HG03378 (cell line): Measurements from ENCODE around the gene ZBED1.
"Not testable (repeated sequence)": the region's sequence is repeated elsewhere in the genome, so short reads cannot be mapped to it uniquely, and the experiment has no call there.

Source experiments
- ATAC-seq: cut with Tn5 transposase; IDR thresholded peaks from one replicate; pipeline ENCODE4 v1.9.1; 2021; ENCODE audit warnings: mild to moderate bottlenecking, moderate library complexity; ENCODE audit not compliant: unreplicated experiment

The ZBED1 gene

DNA sequence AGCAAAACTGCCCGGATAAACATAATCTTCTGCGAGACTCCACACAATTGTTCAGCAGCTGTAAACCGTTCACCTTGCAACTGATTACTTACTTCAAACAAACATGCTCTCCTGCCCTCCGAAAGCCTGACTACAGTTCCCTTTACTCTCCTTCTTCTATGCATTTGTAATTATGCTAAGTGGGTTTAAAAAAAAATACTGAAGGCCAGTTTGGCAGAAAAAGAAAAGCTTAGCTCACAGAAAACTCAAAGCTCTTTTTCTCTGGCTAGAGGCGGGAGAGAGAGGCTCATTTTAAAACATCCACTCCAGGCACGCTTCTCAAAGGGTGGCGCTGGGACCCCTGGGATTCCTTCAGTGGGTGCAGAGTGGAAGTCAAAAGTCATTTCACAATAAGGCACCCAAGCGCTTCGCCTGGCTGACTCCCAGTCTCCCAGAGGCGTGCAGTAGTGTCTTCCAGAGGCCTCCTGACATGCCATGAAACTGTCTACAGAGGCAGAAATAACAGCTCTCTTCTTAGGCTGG lies 1.9 kb downstream of the ZBED1 start:
- ATAC-seq: no peak

DNA sequence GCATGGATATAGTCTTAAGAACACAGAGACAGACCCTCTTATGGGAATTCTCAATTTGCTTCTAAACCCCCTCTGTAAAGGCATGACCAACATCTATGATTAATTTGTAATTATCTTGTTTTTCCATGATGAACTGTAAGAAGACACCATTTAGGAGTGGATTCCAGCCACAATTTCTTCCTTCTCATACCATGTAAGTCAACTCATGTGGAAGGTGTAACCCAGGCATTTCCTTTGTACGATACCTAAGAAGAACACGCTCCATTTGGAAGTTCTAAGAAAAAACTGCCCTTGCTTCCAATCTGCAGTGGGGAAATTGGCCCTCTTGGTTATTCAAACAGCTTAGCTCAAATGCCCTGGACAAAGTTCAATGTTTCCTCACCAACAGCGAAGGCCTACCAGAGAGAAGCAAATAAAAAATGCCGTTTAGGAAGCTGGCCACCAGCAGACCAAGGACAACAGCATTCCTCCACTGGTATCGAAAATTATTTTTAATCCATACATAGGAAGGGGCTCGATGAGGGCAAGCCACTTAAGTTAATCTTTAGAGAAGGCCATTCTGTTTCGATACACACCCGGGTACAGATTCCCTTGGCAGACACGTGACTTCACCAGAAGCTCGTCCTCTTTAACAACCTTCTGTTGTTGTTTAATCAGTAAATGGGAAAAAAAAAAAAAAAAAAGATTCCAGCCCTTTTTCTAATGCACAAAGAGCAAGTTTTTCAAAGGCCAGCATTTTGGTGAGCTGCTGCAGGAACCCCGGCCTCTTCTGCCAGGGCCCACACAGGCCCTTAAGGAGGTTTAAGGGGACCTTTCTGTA lies 2.6 kb downstream of the ZBED1 start:
- ATAC-seq: no peak

GRCh38 chrX:2495595-2495994 lies 5.2 kb downstream of the ZBED1 start:
- ATAC-seq: no peak

- ATAC-seq: no peak
Measured at GRCh38 chrX:2492531-2493218, 8.1 kb downstream of the ZBED1 start.

- ATAC-seq: no peak
Measured at GRCh38 chrX:2490634-2491033, 10.1 kb downstream of the ZBED1 start.

- ATAC-seq: no peak
Measured at GRCh38 chrX:2489446-2490445, 11.0 kb downstream of the ZBED1 start.

- no peak for ATAC-seq
Measured at GRCh38 chrX:2488621-2489285, 12.0 kb downstream of the ZBED1 start.

DNA sequence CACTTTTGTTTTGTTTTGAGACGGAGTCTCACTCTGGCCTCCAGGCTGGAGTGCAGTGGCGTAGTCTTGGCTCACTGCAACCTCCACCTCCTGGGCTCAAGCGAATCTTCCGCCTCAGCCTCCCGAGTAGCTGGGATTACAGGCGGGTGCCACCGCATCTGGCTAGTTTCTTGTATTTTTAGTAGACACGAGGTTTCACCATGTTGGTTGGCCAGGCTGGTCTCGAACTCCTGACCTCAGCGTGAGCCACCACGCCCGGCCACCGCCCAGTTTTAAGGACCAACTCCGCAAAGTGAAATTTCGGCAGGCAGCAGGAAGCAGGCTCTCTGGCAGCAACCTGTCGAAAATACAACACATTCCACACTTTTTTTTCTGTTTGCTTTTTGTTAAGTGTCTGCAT lies 13.4 kb downstream of the ZBED1 start:
- no peak for ATAC-seq

DNA sequence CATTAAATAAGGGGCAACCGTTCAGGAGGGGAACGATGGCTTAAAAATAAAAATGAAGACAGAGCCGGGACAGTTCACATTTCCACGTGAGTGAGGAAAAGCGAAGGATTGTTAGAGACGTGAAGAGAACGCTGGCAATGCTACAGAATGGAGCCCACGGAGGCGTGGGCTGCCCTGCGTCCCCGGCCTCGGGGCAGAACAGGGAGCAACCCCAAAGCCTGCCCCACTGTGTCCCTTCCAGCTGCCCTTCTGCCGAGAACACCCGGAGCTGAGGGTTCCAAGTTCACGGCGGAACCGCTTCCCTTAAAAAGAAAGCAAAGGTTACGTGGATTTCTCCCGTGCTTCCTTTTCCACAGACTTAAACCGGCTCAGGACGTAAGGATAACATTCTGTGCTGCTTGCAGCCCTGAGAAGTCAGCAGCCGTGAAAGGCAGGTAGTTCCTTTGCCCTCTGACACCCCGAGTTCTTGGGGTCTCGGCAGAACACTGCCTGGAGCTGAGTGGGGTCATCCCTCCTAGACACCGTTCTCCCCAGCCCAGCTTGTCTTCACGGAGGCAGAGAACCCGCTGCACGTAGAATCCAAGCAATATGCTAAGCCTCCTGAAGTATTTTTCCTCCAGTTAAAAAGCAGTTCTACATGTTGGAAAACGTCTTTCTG lies 14.2 kb downstream of the ZBED1 start:
- ATAC-seq: no peak

DNA sequence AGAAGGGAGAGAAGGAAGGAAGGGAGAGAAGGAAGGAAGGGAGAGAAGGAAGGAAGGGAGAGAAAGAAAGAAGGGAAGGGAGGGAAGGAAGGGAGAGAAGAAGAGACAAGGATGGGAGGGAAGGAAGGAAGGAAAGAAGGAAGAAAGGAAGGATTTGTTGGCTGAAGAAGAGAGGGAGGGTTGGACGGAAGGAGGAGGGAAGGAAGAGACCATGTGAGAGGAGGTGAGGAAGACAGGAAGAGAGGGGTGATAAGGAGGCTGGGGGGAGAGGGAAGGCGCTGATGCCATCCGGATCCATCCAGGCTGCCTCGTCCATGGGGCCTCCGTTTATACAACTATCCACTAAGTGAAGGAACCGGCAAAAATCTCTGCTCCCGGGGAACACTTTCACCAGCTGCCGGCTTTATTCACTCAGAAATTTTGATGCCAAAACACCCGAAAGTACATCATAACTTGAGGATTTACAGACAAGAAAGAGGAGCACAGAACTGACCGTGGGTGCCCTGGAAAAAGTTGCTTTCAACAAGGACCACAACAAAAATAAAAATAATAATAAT lies 14.9 kb downstream of the ZBED1 start:
- ATAC-seq: no peak

DNA sequence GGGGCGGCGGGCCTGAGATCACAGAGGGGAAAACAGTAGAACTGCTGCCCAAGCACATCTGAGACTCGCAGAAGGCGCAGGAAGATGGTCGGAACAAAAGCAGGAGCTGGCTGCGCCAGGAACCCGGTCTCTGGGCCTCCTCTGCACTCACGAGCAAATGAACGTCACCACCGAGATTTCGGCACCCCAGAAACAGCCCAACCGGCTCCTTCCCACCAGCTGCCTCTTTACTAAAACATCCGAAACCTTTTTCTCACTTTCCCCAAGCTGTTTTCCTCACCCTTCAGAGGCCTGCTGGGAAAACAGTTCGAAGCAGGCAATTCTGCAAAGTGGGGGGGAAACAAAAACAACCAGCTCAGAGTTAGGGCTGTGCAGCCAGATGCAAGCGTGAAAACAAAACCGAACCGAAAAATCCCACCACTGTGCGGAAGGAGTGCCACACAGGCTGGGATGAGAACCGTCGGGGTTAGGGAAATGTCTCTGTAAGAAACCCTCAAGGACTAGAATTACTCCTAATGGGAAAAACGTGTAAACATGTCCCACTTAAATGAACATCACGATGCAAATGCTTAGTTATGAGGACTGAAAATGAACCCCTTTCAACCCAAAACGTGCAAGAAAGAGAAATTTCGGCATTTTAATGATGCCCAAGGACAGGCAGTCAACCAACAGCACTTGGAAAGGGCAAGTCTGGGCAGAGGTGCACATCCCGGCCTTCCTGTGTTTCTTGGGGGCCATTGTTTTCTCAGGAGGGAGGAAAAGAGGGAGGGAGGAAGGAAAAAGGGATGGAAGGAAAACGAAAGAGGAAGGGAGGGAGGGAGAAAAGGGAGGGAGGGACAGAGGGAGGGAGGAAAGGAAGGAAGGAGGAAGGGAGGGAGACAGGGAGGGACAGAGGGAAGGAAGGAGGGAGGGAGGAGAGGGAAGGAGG lies 15.8 kb downstream of the ZBED1 start:
- no peak for ATAC-seq

GRCh38 chrX:2484256-2484655 lies 16.5 kb downstream of the ZBED1 start:
- no peak for ATAC-seq

DNA sequence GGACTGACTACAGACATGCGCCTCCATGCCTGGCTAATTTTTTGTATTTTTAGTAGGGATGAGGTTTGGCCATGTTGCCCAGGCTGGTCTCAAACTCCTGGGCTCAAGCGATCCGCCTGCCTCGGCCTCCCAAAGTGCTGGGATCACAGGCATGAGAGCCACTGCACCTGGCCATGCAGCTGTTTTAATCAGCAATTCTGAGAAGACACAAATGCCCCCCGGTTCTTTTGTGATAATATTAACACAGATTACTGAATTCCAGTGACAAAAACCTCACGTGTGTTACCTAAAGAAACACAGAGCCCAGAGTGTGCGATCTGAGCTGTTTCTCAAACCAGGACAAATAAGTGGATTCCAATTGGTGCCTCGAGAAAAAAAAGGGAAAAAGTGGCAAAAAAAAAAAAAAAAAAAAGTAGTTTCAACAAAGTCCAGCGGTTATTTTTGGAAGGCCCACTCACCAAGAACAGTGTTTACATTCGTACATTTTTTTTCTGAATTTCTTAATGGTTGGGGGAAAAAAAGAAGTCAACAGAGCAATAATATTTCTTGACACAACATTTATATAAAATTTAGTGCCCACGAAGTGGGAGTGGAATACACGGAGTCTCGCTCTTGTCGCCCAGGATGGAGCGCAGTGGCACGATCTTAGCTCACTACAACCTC lies 17.2 kb downstream of the ZBED1 start:
- ATAC-seq: no peak

GRCh38 chrX:2481597-2481996 lies 19.2 kb downstream of the ZBED1 start:
- ATAC-seq: not testable (repeated sequence)

- ATAC-seq: not testable (repeated sequence)
Measured at GRCh38 chrX:2479982-2480381, 20.8 kb downstream of the ZBED1 start.

DNA sequence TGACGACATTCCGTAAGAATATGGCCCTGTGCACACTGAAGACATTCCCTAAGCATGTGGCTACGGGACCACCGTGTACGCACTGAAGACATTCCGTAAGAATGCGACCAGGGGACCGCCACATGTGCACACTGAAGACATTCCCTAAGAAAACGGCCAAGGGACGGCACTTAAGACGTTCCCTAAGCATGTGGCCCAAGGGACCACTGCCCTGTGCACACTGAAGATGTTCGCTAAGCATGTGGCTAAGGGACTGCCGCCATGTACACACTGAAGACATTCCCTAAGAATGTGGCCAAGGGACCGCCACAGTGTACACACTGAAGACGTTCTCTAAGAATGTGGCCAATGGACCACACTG lies 21.4 kb downstream of the ZBED1 start:
- no peak for ATAC-seq

DNA sequence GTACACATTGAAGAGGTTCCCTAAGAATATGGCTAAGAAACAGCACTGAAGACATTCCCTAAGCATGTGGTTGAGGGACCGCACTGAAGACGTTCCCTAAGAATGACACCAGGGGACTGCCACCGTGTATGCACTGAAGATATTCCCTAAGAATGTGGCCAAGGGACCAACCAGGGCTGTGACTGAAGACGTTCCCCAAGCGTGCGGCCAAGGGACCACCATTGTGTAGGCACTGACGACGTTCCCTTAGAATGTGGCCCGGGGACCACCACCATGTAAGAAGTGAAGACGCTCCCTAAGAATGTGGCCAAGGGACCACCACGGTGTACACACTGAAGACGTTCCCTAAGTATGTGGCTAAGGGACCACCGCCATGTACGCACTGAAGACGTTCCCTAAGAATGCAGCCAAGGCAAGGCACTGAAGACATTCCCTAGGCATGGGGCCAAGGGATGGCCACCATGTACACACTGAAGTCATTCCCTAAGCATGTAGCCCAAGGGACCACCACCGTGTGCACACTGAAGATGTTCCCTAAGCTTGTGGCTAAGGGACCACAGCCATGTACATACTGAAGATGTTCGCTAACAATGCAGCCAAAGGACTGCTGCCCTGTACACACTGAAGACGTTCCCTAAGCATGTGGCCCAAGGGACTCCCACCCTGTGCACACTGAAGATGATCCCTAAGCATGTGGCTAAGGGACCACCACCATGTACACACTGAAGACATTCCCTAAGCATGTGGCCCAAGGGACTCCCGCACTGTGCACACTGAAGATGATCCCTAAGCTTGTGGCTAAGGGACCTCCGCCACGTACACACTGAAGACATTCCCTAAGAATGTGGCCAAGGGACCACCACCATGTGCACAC lies 22.0 kb downstream of the ZBED1 start:
- ATAC-seq: no peak
